HepG2 (cell line): ENCODE measurements around the gene CA14. TPM values are rescaled to one million over a fixed set of nuclear protein-coding genes. Genes with fewer than 3 reads are reported as not detected.

Source experiments
- HNRNPUL1 ChIP-seq: fragments of 200-400 bp; formaldehyde crosslinking; IDR thresholded peaks from 2 replicates; pipeline ENCODE4 v1.6.1; 2017; ENCODE audit warnings: low read depth, mild to moderate bottlenecking, low read length, moderate library complexity
- IRF2 ChIP-seq: IDR thresholded peaks from 2 replicates; pipeline ENCODE4 v1.6.1; 2018; ENCODE audit warnings: missing genetic modification reagents, missing compliant biosample characterization
- KDM1A ChIP-seq: IDR thresholded peaks from 2 replicates; pipeline ENCODE4 v1.6.1; 2016; ENCODE audit warnings: missing compliant biosample characterization
- KMT2B ChIP-seq: IDR thresholded peaks from 2 replicates; pipeline ENCODE4 v1.6.1; 2016; ENCODE audit warnings: missing genetic modification reagents, missing compliant biosample characterization
- MLXIP ChIP-seq: sonication (generic); formaldehyde crosslinking; IDR thresholded peaks from 2 replicates; pipeline ENCODE4 v1.9.0; 2021; ENCODE audit warnings: missing genetic modification reagents, borderline replicate concordance
- MYC ChIP-seq: sonication (generic); formaldehyde crosslinking; IDR thresholded peaks from 2 replicates; pipeline ENCODE4 v1.9.0; 2021; ENCODE audit warnings: missing genetic modification reagents, borderline replicate concordance
- NR2F1 ChIP-seq, 2 experiments: fragments of 450-650 bp in 1 of 2; formaldehyde crosslinking in 1 of 2; IDR thresholded peaks; 2 replicates each; pipeline versions ENCODE4 v1.5.0 to v1.6.1; 2016 to 2020; ENCODE audit warnings: mild to moderate bottlenecking in 1 of 2, missing compliant biosample characterization in 1 of 2, missing genetic modification reagents in 1 of 2, moderate library complexity in 1 of 2
- PITX1 ChIP-seq: sonication (generic); formaldehyde crosslinking; IDR thresholded peaks from 2 replicates; pipeline ENCODE4 v1.5.1; 2020; ENCODE audit warnings: mild to moderate bottlenecking, missing genetic modification reagents
- POGK ChIP-seq: sonication (generic); formaldehyde crosslinking; conservative IDR thresholded peaks from 2 replicates; pipeline ENCODE4 v1.8.0; 2022; ENCODE audit warnings: mild to moderate bottlenecking, moderate library complexity, missing genetic modification reagents
- SMARCE1 ChIP-seq: fragments of 450-650 bp; IDR thresholded peaks from 2 replicates; pipeline ENCODE4 v1.6.1; 2017; ENCODE audit warnings: borderline replicate concordance
- TARDBP ChIP-seq: sonication (generic); formaldehyde crosslinking; IDR thresholded peaks from 2 replicates; pipeline ENCODE4 v1.8.0; 2022; ENCODE audit warnings: mild to moderate bottlenecking, missing genetic modification reagents
- TIGD3 ChIP-seq: sonication (generic); formaldehyde crosslinking; IDR thresholded peaks from 2 replicates; pipeline ENCODE4 v1.5.1; 2020; ENCODE audit warnings: mild to moderate bottlenecking, missing genetic modification reagents, borderline replicate concordance
- WIZ ChIP-seq: sonication (generic); formaldehyde crosslinking; IDR thresholded peaks from 2 replicates; pipeline ENCODE4 v1.5.1; 2020; ENCODE audit warnings: mild to moderate bottlenecking, missing genetic modification reagents
- XRCC5 ChIP-seq: fragments of 200-400 bp; formaldehyde crosslinking; optimal IDR thresholded peaks from 2 replicates; pipeline ENCODE3; 2017; ENCODE audit warnings: mild to moderate bottlenecking, low read length
- ZFP37 ChIP-seq: sonication (generic); formaldehyde crosslinking; IDR thresholded peaks from 2 replicates; pipeline ENCODE4 v1.4.0; 2020; ENCODE audit warnings: missing genetic modification reagents, borderline replicate concordance
- ZNF235 ChIP-seq: sonication (generic); formaldehyde crosslinking; IDR thresholded peaks from 2 replicates; pipeline ENCODE4 v1.8.1; 2023; ENCODE audit warnings: mild to moderate bottlenecking, missing genetic modification reagents, borderline replicate concordance
- ZNF382 ChIP-seq: sonication (generic); formaldehyde crosslinking; IDR thresholded peaks from 2 replicates; pipeline ENCODE4 v1.5.0; 2020; ENCODE audit warnings: missing genetic modification reagents, mild to moderate bottlenecking, borderline replicate concordance
- ZNF562 ChIP-seq: sonication (generic); formaldehyde crosslinking; IDR thresholded peaks from 2 replicates; pipeline ENCODE4 v1.8.0; 2022; ENCODE audit warnings: missing genetic modification reagents, borderline replicate concordance
- polyA plus RNA-seq, 8 experiments: library from polyadenylated mRNA; depleted of rRNA in 3 of 8; stranded (reverse) in 7 of 8; unstranded in 1 of 8; fragments of >200 nt; fragmentation: Illumina TruSeq in 4 of 8; extraction: Trizol in 4 of 8; gene quantifications; 2 replicates each; pipeline versions ENCODE4 v1.2.1 to v1.2.3, GENCODE V29; 2011 to 2016; ENCODE audit warnings: low read depth in 4 of 8, missing spikeins in 1 of 8, mixed read lengths in 1 of 8; ENCODE audit not compliant: insufficient read depth in 1 of 8
- total RNA-seq, 5 experiments: library from RNA; depleted of rRNA; stranded (reverse); fragments of >200 nt; fragmentation: Illumina TruSeq; extraction: Trizol; gene quantifications; 2 replicates each; pipeline ENCODE4 v1.2.3, GENCODE V29; 2016; ENCODE audit warnings: low read depth in 1 of 5
- TF ChIP-seq, protein P1 (sequence below): sonication (generic); formaldehyde crosslinking; IDR thresholded peaks from 2 replicates; pipeline ENCODE4 v1.4.0; 2020; ENCODE audit warnings: missing genetic modification reagents
- TF ChIP-seq, protein P2 (sequence below): sonication (generic); formaldehyde crosslinking; IDR thresholded peaks from 2 replicates; pipeline ENCODE4 v1.8.1; 2023; ENCODE audit warnings: mild to moderate bottlenecking, missing genetic modification reagents, borderline replicate concordance
- TF ChIP-seq, protein P3 (sequence below): sonication (generic); formaldehyde crosslinking; IDR thresholded peaks from 2 replicates; pipeline ENCODE4 v1.4.0; 2020; ENCODE audit warnings: mild to moderate bottlenecking, missing genetic modification reagents

CA14 gene
- total and polyA plus RNA-seq, 2 of the 13 experiments (the other 11 are each of a cell fraction or from before 2014, with no cell fraction given): 2.4 to 8.5 TPM

- TF ChIP-seq, protein P1, sequence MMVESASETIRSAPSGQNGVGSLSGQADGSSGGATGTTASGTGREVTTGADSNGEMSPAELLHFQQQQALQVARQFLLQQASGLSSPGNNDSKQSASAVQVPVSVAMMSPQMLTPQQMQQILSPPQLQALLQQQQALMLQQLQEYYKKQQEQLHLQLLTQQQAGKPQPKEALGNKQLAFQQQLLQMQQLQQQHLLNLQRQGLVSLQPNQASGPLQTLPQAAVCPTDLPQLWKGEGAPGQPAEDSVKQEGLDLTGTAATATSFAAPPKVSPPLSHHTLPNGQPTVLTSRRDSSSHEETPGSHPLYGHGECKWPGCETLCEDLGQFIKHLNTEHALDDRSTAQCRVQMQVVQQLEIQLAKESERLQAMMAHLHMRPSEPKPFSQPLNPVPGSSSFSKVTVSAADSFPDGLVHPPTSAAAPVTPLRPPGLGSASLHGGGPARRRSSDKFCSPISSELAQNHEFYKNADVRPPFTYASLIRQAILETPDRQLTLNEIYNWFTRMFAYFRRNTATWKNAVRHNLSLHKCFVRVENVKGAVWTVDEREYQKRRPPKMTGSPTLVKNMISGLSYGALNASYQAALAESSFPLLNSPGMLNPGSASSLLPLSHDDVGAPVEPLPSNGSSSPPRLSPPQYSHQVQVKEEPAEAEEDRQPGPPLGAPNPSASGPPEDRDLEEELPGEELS (CRISPR knock-in tag): peak; percentile 40; the same call in 1 of the 2 replicates
- TF ChIP-seq MLXIP (no peak), KMT2B (CRISPR knock-in tag) (peak; percentile 88), POGK (CRISPR knock-in tag) (peak; percentile 12; the same call in 1 of the 2 replicates), KDM1A (no peak), SMARCE1 (no peak), ZNF382 (CRISPR knock-in tag) (no peak), XRCC5 (peak; percentile 79), TARDBP (CRISPR knock-in tag) (no peak), WIZ (CRISPR knock-in tag) (no peak), ZNF235 (CRISPR knock-in tag) (no peak), TIGD3 (CRISPR knock-in tag) (peak; percentile 45; the same call in 1 of the 2 replicates), ZFP37 (CRISPR knock-in tag) (no peak), IRF2 (CRISPR knock-in tag) (peak; percentile 98), ZNF562 (no peak), HNRNPUL1 (no peak), NR2F1 (CRISPR knock-in tag; IDR thresholded peaks at IDR 0.05) (0 out of 4 replicates have a peak, but pooled peaks of 1 of the 2 experiments have one; percentile 8), PITX1 (CRISPR knock-in tag) (peak; percentile 98), MYC (CRISPR knock-in tag) (peak; percentile 73; the same call in 1 of the 2 replicates)
- TF ChIP-seq, protein P2, sequence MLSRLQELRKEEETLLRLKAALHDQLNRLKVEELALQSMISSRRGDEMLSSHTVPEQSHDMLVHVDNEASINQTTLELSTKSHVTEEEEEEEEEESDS: no peak
- TF ChIP-seq, protein P3, sequence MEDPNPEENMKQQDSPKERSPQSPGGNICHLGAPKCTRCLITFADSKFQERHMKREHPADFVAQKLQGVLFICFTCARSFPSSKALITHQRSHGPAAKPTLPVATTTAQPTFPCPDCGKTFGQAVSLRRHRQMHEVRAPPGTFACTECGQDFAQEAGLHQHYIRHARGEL (CRISPR knock-in tag): no peak
Observed at GRCh38 chr1:150268705-150269403, 11.3 kb downstream of the CA14 start, which contains the start of gene APH1A (continued).
